ENCODE results near the gene NPAS2.
A peak's percentile ranks its signal among the peaks of the same experiment; 100 is the strongest.

Gene NPAS2

DNA sequence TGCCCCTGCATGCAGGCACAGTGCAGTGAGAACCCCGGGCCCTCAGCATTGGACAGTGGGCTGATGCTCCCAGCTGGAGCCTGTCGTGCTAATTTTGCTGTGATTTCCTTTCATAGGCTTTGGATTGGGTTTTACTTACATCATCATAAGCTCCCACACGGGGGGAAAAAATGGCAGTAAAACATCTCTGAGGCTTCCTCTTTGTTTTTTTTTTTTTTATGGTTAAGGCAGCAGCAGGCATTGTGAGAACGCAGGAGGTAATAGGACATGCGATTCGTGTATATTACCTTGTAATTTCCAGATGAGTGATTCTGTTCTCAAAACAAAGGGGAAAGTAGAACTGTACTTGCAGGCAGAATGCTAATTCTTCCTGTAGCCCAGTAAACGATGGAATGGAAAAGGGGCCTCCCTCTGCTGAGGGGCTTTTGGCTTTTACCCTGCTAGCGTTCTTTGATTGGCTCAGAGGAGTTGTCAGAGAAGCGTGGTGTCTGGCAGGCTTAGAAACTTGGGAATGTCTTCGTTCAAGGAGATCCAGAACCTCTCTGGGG, 89.7 kb downstream of the NPAS2 start:
- DNase-seq: no peak
- no peak for ATAC-seq

DNA sequence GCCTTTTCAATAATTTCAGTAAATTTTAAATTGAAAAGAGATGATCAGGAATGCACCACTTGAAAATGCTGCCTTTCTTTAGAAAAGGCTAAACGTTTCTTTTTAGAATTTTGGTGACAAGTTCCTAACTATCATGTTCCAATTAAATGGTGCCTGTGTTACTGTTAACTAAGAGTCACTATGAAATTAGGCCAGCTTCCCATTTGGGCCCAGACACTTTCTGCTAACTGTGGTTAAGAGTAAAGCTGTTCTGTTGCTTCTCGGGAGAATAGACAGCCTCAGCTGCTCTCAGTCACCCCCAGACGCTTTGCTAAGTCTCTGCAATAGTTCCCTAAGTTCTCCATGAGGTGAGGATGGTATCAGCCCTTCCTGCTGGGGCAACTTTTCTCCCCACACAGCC, 90.2 kb downstream of the NPAS2 start:
- no peak for DNase-seq
- no peak for ATAC-seq

DNA sequence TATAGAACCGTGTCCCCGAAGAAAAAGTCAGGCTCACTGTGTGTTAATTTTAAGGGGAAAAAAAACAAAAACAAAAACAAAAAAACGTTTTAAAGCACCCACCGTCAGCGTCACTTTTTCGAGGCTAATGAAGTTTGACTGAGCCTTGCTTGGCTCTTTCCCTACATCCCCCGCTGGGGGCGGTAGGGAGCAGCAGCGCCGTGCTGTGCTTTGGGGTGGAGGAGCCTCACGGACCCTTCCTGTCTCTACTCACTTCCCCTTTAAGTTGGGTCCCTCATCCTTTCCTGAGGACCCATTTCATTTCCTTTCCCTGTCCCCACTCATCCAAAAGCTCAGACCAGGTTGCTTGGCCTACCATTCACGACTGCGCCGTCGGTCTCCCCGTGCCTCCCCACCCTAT, 99.4 kb downstream of the NPAS2 start:
- DNase-seq (peak; percentile 32), ATAC-seq (peak; percentile 32)

- ATAC-seq: no peak
- no peak for DNase-seq
Measured at GRCh38 chr2:100921685-100922161, 101.8 kb downstream of the NPAS2 start.

DNA sequence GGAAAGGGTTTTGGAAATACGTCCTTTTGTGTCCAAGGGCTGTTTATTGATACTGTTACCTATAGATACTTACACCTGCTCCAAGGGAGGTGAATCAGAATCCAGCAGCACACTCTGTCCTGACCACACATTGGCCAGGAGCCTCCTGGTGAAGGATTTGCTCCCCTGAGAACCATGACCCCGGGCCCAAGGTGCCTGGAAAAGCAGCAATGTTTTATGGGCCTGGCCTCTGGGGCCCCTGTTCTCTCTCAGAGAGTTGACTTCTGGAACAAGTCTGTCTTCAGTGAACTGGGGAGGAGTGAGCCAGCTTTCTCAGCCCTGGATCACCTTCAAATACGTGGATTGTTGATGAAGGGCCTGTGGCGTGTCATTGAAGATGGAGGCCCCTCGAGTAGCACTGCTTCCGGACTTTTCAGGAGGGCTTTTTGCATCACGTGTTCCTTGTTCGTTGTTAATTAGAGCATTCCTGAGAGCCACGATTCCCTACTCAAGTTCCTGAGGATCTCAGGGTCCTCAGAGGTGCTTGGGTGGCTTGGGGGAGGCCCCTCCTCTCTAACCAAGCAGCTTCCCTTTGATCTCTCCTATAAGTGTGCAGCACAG, 103.6 kb downstream of the NPAS2 start:
- ATAC-seq (no peak), DNase-seq (no peak)

GRCh38 chr2:100924122-100924519, 104.2 kb downstream of the NPAS2 start:
- DNase-seq (no peak), ATAC-seq (peak; percentile 5)

DNA sequence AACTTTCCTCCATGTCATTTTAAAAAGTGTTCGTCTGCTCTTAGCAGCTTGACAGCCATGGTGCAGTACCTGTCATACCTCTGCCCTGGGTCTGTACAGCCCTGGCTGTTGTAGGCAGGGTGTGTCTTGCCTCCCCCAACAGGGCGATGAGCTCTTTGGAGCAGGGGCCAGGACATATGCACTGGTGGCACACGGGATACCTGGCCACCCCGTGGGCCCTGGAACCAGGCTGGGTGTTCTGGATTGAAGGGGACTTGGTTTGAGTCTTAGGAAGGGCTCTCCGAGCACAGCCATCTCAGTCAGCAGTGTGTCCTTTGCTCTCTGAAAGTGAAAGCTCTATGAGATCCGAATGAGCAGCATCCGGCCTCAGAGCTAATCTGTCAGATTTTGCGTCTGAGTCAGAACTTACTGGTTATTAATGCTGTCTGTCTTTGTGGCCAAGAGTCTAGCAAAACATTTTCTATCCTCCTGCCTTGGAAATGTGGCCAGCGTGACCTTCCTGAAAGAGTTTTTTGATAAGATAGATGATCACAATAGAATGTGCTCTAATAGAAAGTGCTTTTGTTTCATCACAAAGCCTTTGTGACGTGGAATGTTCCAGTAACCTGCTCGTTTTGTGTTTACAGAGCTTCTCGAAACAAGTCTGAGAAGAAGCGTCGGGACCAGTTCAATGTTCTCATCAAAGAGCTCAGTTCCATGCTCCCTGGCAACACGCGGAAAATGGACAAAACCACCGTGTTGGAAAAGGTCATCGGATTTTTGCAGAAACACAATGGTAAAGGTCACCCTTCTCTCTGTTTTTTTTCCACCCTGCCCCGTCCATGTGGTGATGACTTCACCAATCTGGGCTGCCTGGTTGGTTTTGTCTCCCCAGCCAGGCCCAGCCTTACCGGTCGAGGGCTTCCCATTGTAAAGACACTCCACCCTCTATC, 104.8 kb downstream of the NPAS2 start:
- peak; percentile 61 for ATAC-seq
- DNase-seq: no peak

- ATAC-seq: no peak
- DNase-seq: no peak
Measured at GRCh38 chr2:100928235-100928634, 108.3 kb downstream of the NPAS2 start.

GRCh38 chr2:100929147-100929546, 109.2 kb downstream of the NPAS2 start:
- ATAC-seq: no peak
- DNase-seq: no peak

- ATAC-seq: no peak
- DNase-seq: no peak
Measured at GRCh38 chr2:100934504-100935371, 114.8 kb downstream of the NPAS2 start.

GRCh38 chr2:100935372-100935752, 115.4 kb downstream of the NPAS2 start:
- ATAC-seq: no peak
- no peak for DNase-seq

DNA sequence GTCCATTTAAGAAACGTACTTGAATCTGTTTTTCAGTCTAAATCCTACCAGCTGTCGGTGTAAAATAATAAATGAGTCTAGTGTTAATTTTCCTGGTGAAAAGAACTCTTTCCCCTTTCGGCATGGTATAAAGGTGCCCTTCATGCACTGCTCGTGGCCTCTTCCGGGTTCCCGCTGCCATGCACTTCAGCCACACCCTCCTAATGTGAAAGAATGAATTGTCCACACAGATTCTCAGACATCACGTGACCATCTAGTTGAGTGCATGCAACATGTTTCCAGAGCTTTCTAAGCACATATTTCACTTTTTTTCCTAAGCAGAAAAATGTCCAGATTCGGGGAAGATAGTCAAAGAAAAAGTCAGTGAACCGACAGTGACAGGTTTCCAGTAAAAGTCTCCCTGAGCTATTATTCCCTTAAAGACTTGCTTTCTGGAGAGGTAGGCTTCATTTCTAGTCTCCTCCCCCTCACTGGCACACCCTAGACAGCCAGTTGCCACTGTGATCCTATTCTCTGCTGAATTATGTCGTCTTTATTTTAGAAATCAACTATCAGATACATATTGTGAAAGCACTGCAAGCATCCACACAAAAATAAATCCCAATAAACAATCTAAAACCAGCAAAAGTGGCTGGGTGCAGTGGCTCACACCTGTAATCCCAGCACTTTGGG, 116.3 kb downstream of the NPAS2 start:
- ATAC-seq (no peak), DNase-seq (no peak)

DNA sequence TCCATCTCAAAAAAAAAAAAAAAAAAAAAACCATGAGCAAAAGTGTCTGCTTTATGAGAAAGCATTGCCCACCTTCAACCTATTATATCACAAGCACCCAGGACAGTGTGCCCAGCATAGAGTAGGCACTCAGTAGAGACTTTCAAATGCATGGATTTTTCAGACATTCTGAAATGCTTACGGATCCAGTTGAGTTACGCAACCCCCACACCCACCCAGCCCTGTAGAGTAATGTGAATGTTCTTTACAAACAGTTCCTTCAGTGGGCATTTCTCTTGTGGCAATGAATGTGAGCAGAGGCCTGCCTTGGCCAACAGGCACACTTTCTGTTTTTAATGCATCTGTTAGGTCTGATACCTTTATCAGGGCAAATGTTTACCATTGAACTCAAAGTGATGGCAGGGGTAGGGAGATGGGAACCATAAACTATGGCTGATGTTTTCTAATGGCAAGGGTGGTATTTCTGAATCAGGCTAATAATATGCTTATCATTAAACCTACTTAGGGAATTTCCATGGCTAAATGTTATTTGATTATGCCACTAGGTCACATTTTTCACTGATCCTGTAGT, 117.1 kb downstream of the NPAS2 start:
- ATAC-seq (no peak), DNase-seq (no peak)

DNA sequence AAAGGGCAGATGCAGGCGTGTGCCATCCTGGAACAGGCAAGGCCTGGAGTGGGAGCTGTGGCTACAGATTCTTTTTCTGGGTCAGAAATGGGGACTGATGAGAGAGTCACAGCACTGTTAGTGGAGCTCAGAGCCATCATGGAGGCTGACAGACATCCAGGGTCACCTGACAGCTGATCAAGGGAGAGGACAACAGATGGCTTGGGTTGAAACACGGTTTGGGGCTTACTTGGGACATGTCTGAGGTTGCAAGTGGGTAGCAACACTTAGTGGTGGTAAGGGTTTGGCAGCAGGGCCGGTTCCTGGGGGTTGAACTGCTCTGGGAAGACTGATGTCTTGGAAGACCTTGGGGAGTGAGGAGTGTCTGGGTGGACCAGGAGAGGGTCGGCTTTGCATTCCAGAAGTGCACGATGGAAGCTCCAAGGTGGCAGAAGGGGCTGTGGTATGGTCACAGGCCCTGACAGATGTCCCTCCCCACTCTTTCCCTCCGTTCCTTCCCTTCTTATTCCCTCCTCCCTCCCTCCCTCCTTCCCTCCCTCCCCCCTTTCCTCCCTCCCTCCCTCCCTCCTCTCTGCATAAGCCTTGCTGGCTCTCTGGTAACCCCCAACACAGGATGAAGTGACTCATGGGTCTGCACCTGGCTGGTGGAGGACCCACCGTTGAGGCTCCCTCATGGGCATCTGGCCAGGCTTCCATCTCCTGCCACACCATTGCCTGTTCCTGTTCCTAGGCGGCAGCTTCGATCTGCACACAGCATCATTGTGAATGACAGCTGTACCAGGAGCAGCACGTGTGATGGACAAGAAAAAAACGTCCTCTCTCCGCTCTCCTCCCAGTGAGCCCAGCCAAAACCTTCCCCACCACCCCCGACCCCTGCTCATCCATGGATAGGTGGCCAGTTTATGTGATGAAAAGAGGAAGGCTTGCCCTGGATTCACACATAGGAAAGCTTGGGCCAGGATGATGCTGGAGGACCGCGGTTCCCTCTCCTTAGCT, 118.4 kb downstream of the NPAS2 start:
- DNase-seq (no peak), ATAC-seq (no peak)

DNA sequence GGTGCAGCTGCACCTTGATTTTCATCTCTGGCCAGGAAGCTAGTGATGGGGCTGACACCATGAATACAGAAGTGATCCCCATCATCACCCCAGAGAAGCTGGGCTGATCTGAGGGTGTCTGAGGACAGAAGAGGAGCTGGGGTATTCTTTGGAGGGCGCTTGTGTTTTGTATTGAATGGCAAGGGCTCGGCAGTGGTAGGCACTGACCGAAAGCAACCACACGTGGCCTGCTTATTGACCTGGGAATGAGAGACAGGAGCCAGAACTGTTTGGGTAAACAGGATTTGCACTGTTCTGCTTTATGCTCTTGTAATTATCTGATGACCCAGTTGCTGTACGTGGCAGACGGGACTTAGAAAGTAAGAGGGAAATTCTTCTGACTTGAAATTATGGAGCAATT, 119.5 kb downstream of the NPAS2 start:
- ATAC-seq (no peak), DNase-seq (no peak)

DNA sequence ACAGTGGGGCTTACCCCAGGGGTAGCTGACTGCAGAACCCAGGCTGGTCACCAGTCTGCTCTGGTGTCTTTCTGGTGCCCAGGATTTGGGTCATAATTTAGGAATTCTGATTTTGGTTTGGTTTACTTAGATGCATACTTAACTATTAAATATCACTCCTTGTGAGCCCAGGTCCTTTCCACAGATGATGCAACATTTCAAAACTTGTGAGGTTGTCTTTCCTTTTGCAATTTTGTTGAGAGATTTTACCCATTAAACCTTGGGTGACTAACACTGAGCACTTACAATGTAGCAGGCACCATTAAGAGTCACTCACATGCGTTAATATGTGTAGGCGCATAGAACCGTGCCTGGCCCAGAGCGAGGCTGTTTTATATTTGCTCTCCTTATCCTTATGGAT, 120.3 kb downstream of the NPAS2 start:
- no peak for DNase-seq
- no peak for ATAC-seq

GRCh38 chr2:100940766-100941645, 121.1 kb downstream of the NPAS2 start:
- ATAC-seq (no peak), DNase-seq (no peak)

GRCh38 chr2:100941646-100942240, 121.8 kb downstream of the NPAS2 start:
- ATAC-seq (no peak), DNase-seq (no peak)

Data from stimulated activated naive CD8-positive, alpha-beta T cell treated with anti-CD3 and anti-CD28 coated beads, Interleukin-15, Interleukin-2, amounts not matched to agents 100 U/mL and 50 U/mL, for 24 hours (primary cell).